ENCODE data around the gene TANGO6.

The TANGO6 gene

GRCh38 chr16:69131167-69131838 is 288.0 kb downstream of the TANGO6 start:
- no peaks in the 10 kb centered on the region for H3K9me3 ChIP-seq (ENCODE audit: insufficient read depth, low read depth, low read length)
- peaks cover 14% of the 10 kb centered on the region for H3K4me1 ChIP-seq (ENCODE audit: insufficient read depth, low read length)
- peak overlapping the region; percentile 99 for H3K4me3 ChIP-seq (ENCODE audit: low read length)
- peak overlapping the region; percentile 100 for H3K9ac ChIP-seq (ENCODE audit: low read depth, low read length)
- peak overlapping the region; percentile 100 for H3K27ac ChIP-seq (ENCODE audit: low read length)
- peaks cover 47% of the 10 kb centered on the region for H3K36me3 ChIP-seq (ENCODE audit: insufficient read depth, low read depth, low read length)
- H3K27me3 ChIP-seq (ENCODE audit: insufficient read depth, low read length): no peaks in the 10 kb centered on the region

DNA sequence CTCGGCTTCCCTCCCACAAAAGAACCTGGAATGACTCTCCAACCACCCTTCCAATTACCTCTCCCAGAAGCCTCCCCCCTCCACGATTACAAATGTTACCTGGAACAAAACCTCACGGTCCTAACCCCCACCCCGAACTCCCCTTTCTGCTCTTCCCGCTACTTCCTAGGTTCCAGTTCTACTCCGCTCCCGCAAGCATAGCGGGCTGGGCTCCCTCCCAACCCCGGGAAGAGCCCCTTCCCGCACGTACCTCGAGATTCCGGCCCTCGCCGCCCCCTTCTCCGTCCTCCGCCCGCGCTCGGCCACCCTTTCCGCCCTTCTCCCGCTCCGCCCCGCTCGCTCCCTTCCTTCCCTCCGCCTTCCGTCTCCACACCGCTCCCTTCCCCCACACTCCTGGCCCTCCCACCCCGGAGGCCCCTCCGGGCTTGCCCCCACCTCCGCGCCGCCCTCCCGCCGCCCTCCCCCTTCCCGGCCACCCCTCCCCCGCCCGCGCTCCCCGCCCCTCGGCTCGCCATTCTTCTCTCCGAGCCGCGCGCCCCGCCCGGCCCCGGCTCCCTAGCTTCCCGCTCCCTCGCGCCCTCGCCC is 288.6 kb downstream of the TANGO6 start:
- no peaks in the 10 kb centered on the region for H3K27me3 ChIP-seq (ENCODE audit: insufficient read depth, low read length)
- H3K9me3 ChIP-seq (ENCODE audit: insufficient read depth, low read depth, low read length): no peaks in the 10 kb centered on the region
- peak overlapping the region; percentile 100 for H3K27ac ChIP-seq (ENCODE audit: low read length)
- H3K4me3 ChIP-seq (ENCODE audit: low read length): peak overlapping the region; percentile 99
- H3K9ac ChIP-seq (ENCODE audit: low read depth, low read length): peak overlapping the region; percentile 100
- H3K4me1 ChIP-seq (ENCODE audit: insufficient read depth, low read length): peaks cover 14% of the 10 kb centered on the region
- peaks cover 48% of the 10 kb centered on the region for H3K36me3 ChIP-seq (ENCODE audit: insufficient read depth, low read depth, low read length)

DNA sequence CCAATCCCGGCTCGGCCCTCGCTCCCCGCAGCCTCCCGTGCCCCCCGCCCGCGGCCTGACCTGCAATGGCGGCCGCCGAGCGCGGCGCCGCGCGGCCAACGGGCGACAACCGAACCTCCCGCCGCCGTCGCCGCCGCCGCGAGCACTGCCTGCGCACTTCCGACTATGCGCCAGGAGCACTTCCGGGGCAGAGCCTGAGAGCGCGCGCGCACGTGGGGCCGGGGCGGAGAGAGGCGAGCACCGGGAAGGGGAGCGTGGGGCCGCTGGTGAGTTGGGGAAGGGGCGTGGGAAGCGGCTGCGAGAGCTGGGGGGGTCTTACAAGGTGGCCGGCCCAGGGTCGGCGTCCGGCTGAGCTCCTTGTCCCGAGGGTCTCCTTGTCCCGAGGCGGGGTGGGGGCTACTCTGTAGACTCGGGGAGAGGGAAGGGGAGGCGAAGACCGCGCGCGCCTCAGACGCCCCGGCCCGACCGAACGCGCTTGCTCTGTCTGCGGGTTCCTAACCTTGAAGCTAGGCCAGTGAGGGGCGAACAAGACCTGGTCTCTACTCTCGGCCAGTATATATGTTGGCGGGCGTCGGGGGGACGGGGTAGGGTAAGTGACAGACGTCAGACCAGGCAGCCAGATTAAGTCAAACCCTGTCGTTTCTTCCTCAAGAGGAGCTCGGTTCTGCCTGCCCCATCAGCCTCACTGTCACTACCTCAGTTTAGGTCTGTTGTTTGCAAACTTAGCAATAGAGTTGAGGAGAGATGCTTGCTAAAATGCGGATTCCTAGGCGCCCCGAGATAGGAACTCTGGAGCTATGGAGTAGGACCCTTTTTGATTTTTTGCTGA is 289.3 kb downstream of the TANGO6 start, which contains the start of the genes CHTF8 and UTP4:
CHTF8 (minus strand) TSS at position 165 of the 829 bp plus-strand sequence. CDS start 11,130 bp downstream, outside the sequence.
UTP4 (plus strand) TSS at position 226 of the 829 bp plus-strand sequence. CDS start 811 bp downstream, outside the sequence.
- H3K9me3 ChIP-seq (ENCODE audit: insufficient read depth, low read depth, low read length): no peaks in the 10 kb centered on the region

DNA sequence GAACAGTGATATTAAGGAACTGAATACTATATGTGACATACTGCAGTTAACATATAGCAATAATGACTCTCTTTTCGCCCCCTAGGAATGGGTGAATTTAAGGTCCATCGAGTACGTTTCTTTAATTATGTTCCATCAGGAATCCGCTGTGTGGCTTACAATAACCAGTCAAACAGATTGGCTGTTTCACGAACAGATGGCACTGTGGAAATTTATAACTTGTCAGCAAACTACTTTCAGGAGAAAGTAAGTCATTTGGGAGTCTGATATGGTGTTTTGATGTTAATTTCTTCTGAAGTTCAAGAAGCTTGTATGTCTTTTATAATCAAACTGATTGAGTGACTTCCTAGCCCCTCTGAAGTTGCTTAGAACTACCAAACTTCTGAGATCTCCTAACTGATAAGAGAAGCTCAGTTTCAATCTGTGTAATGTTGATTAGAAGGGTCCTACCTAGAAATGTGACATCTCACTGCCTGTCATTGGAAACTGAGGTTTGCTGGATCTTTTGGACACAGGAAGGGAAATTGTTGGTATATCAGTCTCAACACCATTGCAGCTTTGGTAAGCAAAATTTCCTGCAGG is 290.1 kb downstream of the TANGO6 start:
- peaks cover 14% of the 10 kb centered on the region for H3K4me1 ChIP-seq (ENCODE audit: insufficient read depth, low read length)
- peak overlapping the region; percentile 83 for H3K9ac ChIP-seq (ENCODE audit: low read depth, low read length)
- H3K36me3 ChIP-seq (ENCODE audit: insufficient read depth, low read depth, low read length): peaks cover 56% of the 10 kb centered on the region
- H3K27ac ChIP-seq (ENCODE audit: low read length): no peak overlapping the region
- no peaks in the 10 kb centered on the region for H3K9me3 ChIP-seq (ENCODE audit: insufficient read depth, low read depth, low read length)
- H3K4me3 ChIP-seq (ENCODE audit: low read length): peak overlapping the region; percentile 83
- no peaks in the 10 kb centered on the region for H3K27me3 ChIP-seq (ENCODE audit: insufficient read depth, low read length)

More for the DNA sequence above, 289.3 kb downstream of the TANGO6 start, which contains the start of the genes CHTF8 and UTP4:
- Histone ChIP-seq H3K27me3 (ENCODE audit: insufficient read depth, low read length) (no peaks in the 10 kb centered on the region), H3K27ac (ENCODE audit: low read length) (peak within 1 kb of the TSS; percentile 100), H3K36me3 (ENCODE audit: insufficient read depth, low read depth, low read length) (peaks cover 52% of the 10 kb centered on the region), H3K4me3 (ENCODE audit: low read length) (peak within 1 kb of the TSS; percentile 99), H3K4me1 (ENCODE audit: insufficient read depth, low read length) (peaks cover 14% of the 10 kb centered on the region), H3K9ac (ENCODE audit: low read depth, low read length) (peak within 1 kb of the TSS; percentile 100)

Data from iPS-20b (cell line).